Eye (tissue), 1 donor: ENCODE results near the gene TMIE.
"Not testable (repeated sequence)": the region's sequence is repeated elsewhere in the genome, so short reads cannot be mapped to it uniquely, and the experiment has no call there.

Experiments
- DNase-seq: peaks from one replicate; pipeline ENCODE4 v3.0.0-alpha.2; 2015

TMIE gene

DNA sequence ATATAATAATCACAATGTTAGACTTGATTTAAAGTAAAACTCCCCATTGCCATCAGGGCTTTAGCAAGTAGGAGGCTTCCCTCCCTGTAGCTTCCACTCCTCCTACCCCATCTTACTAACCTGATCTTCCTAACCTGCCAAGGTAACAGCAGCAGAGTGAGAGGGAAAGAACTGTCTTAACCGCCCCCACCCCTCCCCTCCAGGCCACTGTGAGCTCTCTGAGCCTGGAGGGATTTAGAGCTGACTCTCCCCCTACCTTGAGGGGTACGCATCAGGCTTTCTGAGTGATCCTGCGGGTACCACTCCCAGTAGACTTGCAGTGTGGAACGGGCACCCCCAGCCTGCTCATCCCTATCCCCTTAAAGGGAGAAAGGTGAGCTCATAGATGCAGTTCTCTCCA lies 27.8 kb downstream of the TMIE start:
- no peak for DNase-seq

DNA sequence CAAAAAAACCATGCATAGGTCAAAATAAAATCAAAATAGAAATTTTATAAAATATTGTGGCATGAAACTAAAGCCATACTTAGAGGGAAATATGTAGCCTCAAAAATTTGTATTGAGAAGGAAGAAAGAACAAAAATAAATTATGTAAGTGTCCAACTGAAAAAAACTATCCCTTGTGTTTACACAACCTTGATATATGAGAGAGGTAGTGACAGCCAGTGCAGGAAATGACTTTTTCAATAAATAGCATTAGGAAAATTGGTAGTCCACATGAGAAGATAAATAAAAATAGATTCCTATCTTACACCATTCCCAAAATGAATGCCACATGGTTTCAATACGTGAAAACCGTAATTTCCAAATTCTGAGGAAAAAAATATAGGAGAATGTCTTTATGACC lies 29.6 kb downstream of the TMIE start:
- no peak for DNase-seq

DNA sequence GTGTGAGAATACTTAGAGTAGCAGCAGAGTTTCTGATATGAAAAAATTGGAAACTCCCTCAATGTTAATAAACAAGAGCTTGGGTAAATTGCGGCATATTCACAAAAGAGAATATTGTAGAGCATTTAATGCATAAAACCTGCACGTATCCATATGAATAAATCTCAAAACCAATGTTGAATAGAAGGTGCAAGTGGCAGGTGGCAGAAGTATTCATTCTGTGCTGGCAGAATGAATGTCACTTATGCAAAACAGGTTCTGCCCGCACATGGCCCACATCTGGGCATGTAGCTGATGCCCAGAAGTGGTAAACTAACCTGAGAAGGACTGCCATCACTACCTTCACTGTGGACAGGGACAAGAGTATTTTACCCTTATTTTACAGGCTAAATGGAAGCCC lies 30.6 kb downstream of the TMIE start:
- no peak for DNase-seq

DNA sequence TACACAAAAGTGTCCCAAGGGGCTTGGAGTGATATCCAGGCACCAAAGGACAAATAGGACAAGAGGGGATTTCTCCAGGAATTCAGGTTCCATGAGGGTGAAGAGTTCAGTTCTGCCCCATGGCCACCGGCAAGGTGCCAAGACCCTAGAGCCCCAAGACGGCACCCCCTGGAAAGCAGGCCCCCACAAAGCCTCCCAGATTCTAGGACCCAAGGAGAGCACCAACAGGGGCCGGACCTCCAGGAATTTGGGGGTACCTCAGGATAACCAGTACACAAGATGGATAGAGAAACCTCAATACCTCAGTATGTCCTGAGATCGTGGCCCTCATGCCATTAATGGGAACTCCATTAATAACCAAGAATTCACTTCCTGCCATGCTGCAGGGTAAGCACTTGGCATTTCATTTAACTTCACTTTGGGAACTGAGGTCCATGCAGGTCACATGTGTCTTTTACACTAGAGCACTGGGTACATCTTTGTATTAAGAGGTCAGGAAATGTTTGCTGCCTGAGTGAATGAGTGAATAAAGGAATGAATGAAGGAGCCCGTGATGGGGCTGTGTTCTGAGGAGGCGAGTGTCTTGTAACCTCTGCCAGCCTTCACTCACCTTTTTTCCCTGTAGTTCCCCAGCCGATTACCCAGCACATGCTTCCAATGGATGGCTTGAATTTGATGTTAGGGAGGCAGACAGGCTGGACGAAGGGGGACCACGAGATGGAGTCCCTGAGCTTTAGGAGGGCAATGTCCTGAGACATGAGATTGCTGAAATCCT lies 32.0 kb downstream of the TMIE start:
- DNase-seq: no peak

GRCh38 chr3:46734773-46735172 lies 33.6 kb downstream of the TMIE start:
- DNase-seq: no peak

DNA sequence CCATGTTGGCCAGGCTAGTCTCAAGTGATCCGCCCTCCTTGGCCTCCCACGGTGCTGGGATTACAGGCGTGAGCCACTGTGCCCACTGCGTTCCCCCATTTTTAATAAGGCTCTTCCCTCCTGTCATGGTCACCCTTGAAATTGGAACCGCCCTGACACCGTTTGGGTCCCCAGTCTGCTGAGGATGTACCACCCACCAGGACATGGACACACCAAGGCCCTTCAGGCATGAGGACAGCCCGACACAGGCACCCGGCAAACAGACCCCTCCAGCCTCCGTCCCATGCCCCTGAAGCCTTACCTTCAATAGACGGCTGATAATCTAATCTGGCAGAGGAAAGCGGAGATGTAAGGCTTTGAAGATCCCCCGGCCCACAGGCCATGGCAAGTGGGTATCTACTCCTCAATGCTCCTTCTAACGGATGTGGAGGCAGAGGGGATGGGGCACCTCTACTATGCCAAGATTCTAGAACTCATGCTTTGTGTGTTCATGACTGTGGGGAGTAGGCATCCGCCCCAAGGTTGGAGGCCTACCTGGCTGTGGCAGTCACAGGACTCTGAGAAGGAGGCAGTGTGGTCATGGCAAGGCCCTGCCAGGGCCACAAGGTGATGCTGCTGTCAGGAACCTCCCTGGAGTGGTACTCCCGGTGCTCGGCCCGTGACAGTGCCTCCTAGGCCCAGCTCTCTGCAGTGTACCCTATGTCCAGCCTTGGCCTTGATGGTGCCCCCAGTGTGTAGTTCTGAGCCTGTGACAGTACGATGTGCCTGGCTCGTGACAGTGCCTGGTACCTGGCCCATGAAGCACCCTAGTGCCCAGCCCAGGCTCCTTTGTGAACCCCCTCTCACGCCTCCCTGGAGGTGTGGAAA lies 35.0 kb downstream of the TMIE start:
- no peak for DNase-seq

- DNase-seq: no peak
These were observed 36.1 kb downstream of the TMIE start for GRCh38 chr3:46737329-46737731.

DNA sequence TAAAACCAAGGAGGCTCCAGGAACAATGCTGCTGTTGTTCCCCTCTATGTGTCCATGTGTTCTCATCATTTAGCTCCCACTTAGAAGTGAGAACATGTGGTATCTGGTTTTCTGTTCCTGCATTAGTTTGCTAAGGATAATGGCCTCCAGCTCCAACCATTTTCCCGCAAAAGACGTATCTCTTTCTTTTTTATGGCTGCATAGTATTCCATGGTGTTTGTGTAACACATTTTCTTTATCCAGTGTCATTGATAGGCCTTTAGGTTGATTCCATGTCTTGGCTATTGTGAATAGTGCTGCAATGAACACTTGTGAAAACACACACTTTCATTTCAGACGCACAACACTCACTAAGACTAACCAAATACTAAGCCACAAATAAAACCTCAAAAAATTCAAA lies 38.4 kb downstream of the TMIE start:
- not testable (repeated sequence) for DNase-seq

GRCh38 chr3:46742992-46743585 lies 41.9 kb downstream of the TMIE start:
- no peak for DNase-seq

- no peak for DNase-seq
These were observed 45.5 kb downstream of the TMIE start for GRCh38 chr3:46746711-46747110.

- no peak for DNase-seq
These were observed 47.0 kb downstream of the TMIE start for GRCh38 chr3:46748170-46748569.

DNA sequence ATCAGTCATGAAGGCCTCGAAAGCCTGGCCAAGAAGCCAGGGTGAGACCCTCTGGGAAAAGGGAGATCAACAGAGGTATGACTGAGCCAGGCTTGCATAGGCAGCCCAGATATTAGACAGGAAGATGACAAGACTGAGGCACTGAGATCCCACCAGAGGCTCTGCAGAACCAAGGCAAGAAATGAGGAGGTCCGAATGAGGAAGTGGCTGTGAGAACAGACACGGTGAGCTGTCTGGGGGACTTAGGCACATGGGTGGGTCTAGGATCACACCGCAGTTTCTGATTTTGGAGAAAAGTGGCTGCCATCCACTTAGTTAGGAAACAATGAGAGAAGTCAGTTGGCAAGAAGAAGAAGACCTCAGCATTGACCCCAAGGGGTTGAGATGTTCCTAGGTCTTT lies 47.9 kb downstream of the TMIE start:
- no peak for DNase-seq

GRCh38 chr3:46750555-46751038 lies 49.4 kb downstream of the TMIE start:
- no peak for DNase-seq

- not testable (repeated sequence) for DNase-seq
These were observed 51.9 kb downstream of the TMIE start for GRCh38 chr3:46753127-46753526.

DNA sequence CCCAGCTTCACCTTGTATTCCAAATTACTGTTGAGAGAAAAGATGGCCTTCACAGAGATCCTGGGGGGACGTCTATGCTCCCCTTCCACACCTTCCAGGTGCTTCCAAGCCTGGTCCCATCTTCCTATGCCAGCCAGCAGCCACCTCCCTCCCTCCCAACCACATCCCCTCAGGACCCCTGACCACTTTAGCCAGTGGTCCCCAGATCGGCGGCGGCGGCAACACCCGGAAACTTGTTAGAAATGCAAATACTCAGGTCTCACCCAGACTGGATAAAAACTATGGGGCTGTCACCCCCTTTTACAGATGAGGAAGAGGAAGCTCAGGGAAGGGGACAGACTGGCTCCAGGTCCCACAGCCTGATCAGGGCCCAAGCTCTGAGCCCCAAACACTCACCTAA lies 54.5 kb downstream of the TMIE start:
- DNase-seq: no peak

GRCh38 chr3:46756642-46757041 lies 55.5 kb downstream of the TMIE start:
- DNase-seq: no peak

DNA sequence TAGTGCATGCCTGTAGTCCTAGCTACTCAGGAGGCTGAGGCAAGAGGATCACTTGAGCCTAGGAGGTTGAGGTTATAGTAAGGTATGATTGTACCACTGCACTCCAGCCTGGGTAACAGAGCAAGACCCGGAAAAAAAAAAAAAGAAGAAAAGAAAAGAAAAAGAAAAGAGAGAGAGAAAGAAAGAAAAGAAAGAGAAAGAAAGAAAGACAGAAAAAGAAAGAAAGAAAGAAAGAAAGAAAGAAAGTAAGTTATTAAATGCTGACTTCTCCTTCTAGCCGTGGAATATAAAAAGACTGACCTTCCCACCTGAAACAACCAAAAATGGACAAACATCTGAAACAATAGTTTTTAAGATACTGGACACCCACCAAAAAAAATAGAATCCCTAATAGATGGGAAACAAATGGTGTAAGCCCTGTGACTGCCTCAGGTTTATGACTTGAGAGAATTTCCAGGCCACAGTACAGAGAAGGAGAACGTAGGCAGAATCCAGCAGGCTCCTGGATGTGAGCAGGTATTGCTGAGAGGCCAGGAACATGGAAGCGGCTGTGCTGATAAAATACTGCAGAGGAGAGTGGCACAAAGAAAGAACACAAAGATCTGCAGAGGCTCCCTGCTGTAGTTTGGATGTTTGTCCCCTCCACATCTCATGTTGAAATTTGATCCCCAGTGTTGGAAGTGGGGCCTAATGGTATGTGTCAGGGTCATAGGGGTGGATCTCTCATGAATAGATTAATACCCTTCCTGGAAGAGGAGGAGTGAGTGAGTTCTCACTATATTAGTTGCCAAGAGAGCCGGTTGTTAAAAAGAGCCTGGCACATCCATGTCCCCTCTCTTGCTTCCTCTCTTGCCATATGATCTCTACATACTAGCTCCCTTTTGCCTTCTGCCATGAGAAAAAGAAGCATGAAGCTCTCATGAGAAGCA lies 58.3 kb downstream of the TMIE start:
- DNase-seq: no peak
